Neural crest cell (in vitro differentiated cells): Measurements from ENCODE around the gene ZMYND10. TPM values are rescaled to one million over a fixed set of nuclear protein-coding genes. Genes with fewer than 3 reads are reported as not detected.
A peak's percentile ranks its signal among the peaks of the same experiment; 100 is the strongest.

Experiments
- DNase-seq: peaks from one replicate; pipeline ENCODE4 v3.0.0; 2021; ENCODE audit warnings: low read depth, mixed read lengths, low spot score
- H3K27ac Mint-ChIP-seq: one replicate; pipeline ENCODE4 v1.8.0; 2021; ENCODE audit warnings: mild to moderate bottlenecking, mixed read lengths; ENCODE audit not compliant: unreplicated experiment
- H3K27me3 Mint-ChIP-seq: 2 replicates; pipeline ENCODE4 v1.8.0; 2021; ENCODE audit warnings: low read depth, mild to moderate bottlenecking, mixed read lengths
- H3K36me3 Mint-ChIP-seq: 2 replicates; pipeline ENCODE4 v1.8.0; 2021; ENCODE audit warnings: low read depth, mild to moderate bottlenecking, mixed read lengths
- H3K4me1 Mint-ChIP-seq: 2 replicates; pipeline ENCODE4 v1.8.0; 2021; ENCODE audit warnings: mixed read lengths
- H3K4me3 Mint-ChIP-seq: one replicate; pipeline ENCODE4 v1.8.0; 2021; ENCODE audit warnings: mild to moderate bottlenecking, mixed read lengths
- H3K9me3 Mint-ChIP-seq: 2 replicates; pipeline ENCODE4 v1.8.0; 2021; ENCODE audit warnings: mixed read lengths
- total RNA-seq: library from RNA; stranded (reverse); gene quantifications from 2 replicates; pipeline ENCODE4 v1.2.1, GENCODE V29; 2021
- TF ChIP-seq, protein P1 (sequence below): fragments of 200-600 bp; sonication (generic); conservative IDR thresholded peaks from 2 replicates; pipeline ENCODE4 v1.5.0; 2021; ENCODE audit warnings: antibody characterized with exemption, mild to moderate bottlenecking

ZMYND10 gene
- total RNA-seq, 1 donor from 2014 or later, result 2.3 TPM

DNA sequence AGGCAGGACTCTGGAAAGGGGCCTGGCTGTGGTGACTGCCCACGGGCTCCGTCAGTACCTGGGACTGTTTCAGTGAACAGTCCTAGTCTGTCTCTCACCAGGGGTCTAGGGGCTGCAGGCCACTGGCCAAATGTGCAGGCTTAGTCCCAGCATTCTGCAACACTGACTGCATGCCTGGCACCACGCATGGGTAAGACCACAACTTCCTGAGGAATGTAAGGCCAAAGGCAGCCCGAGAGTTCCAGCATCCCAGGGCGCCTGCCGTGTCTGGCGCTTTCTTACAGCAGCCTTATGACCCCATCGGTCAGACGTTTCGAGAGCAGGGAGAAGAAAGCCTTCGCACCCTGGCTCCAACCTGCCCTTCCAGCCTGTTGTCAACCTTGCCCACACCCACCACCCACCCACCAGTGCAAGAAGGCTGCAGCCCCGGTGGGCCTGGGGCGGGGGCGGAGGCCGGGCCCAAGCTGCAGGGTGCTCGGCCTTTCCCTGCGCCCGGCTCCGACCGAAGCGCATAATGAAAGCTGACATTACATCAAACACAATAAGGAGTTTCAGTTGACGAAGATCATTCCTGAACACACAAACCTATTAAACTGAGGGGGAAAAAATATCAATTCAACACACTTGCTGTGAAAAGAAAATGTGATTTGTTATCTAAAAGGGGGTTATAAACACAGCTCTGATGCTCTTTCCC, 43.3 kb upstream of the ZMYND10 start:
- Mint-ChIP-seq H3K27ac (no peak overlapping the region), H3K4me3 (no peak overlapping the region)

DNA sequence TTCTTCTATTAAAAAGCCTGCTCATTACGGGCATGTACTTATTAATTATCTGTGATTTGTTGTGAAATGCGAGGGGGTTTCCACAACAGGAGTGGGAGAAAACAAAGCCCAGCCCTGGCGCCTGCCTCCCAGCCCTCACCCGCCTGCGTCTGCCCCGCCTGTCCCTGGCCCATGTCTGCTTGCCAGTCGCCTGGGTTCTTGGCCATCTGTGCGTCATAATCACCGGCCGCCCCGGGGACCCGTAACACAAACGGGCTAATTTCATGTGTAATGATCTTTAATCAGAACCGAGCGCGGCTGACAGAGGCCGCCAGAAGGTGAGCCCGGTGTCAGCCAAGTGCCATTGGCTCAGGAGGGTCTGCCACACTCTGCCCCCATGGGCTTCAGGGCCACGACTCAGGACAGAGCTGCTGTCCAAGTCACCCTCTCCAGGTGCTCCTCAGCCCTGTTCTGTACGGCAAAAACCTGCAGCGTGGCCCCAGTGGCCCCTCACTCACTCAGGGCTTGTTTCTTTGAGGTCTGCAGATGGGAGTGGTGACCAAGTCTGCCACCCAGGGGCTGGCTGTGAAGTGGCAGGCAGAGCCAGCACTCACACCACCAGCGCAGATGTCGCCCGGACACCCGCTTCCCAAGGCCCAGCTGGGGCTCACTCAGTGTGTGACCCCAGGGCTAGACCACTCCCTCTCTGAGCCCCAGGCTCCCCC, 42.6 kb upstream of the ZMYND10 start:
- Mint-ChIP-seq H3K9me3 (no peaks in the 10 kb centered on the region), H3K27me3 (no peaks in the 10 kb centered on the region), H3K4me3 (no peak overlapping the region), H3K36me3 (no peaks in the 10 kb centered on the region), H3K27ac (no peak overlapping the region), H3K4me1 (peaks cover 3% of the 10 kb centered on the region)
- TF ChIP-seq, protein P1, sequence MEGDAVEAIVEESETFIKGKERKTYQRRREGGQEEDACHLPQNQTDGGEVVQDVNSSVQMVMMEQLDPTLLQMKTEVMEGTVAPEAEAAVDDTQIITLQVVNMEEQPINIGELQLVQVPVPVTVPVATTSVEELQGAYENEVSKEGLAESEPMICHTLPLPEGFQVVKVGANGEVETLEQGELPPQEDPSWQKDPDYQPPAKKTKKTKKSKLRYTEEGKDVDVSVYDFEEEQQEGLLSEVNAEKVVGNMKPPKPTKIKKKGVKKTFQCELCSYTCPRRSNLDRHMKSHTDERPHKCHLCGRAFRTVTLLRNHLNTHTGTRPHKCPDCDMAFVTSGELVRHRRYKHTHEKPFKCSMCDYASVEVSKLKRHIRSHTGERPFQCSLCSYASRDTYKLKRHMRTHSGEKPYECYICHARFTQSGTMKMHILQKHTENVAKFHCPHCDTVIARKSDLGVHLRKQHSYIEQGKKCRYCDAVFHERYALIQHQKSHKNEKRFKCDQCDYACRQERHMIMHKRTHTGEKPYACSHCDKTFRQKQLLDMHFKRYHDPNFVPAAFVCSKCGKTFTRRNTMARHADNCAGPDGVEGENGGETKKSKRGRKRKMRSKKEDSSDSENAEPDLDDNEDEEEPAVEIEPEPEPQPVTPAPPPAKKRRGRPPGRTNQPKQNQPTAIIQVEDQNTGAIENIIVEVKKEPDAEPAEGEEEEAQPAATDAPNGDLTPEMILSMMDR, result peak; percentile 46
- DNase-seq, result no peak

More for the DNA sequence above, 43.3 kb upstream of the ZMYND10 start:
- no peak for DNase-seq
- TF ChIP-seq, protein P1, result no peak
- Mint-ChIP-seq H3K36me3 (no peaks in the 10 kb centered on the region), H3K4me1 (peaks cover 3% of the 10 kb centered on the region), H3K27me3 (no peaks in the 10 kb centered on the region), H3K9me3 (no peaks in the 10 kb centered on the region)

DNA sequence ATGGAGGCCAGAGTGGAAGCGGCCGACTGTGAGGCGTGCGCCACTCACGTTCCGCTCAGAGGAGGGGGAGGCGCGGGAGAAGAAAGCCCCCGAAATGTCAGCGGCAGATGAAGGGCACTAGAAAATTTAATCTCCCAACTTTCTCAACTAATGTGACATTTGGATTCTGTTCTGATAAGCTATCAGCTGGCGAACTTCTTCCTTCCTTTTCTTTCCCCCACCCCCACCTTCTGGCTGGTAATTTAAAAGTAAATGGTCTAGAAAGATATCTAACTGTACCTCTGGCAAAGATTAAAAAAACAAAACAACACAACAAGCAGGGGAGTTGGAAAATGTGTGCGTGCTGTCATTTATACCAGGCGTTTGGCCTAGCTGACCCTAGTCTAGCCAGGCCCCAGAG, 40.2 kb upstream of the ZMYND10 start:
- no peak overlapping the region for H3K4me3 Mint-ChIP-seq
- H3K27ac Mint-ChIP-seq, result no peak overlapping the region
- peaks cover 10% of the 10 kb centered on the region for H3K4me1 Mint-ChIP-seq
- H3K36me3 Mint-ChIP-seq, result no peaks in the 10 kb centered on the region
- H3K9me3 Mint-ChIP-seq, result no peaks in the 10 kb centered on the region
- no peaks in the 10 kb centered on the region for H3K27me3 Mint-ChIP-seq
- TF ChIP-seq, protein P1, result no peak
- no peak for DNase-seq

DNA sequence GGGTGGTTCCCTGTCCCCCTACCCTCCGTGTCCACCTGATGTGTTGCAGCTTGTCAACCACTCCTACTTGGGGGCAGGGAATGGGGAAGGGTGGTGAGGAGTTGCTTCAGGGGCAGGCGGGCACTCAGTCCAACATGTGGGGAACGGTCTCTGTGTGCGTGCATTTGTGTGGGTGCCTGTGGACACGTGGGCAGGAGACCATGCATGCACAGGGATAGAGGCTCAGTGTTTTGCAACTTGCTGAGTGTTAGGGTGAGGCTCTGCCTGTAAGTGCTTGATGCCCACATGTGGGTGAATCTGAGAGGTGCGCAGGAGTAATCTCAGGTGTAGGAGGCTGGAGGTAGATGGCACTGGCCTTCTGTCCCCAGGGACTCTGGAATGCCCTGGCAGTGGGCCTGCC, 38.2 kb upstream of the ZMYND10 start:
- TF ChIP-seq, protein P1, result no peak
- no peaks in the 10 kb centered on the region for H3K27me3 Mint-ChIP-seq
- no peak for DNase-seq
- no peaks in the 10 kb centered on the region for H3K9me3 Mint-ChIP-seq
- H3K4me3 Mint-ChIP-seq, result no peak overlapping the region
- H3K36me3 Mint-ChIP-seq, result no peaks in the 10 kb centered on the region
- H3K27ac Mint-ChIP-seq, result no peak overlapping the region
- H3K4me1 Mint-ChIP-seq, result peaks cover 10% of the 10 kb centered on the region

DNA sequence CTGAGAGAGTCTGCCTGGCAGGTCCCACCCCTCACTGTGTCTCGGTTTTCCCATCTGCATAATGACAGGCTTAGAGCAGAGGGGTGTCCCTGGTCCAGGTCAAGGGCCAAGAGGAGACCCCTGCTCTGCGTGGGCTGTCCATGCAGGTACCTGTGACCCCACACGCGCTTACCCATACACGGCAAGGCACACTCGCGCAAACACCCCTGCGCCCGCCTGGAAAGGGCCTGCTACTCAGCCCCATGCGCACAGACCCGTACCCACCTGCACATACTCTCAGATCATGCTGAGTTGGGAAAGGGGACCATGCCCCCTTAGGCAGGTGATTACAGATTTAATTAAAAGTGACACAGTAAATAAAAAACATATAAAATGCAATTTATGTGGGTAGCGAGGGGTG, 37.2 kb upstream of the ZMYND10 start:
- no peaks in the 10 kb centered on the region for H3K9me3 Mint-ChIP-seq
- H3K27ac Mint-ChIP-seq, result no peak overlapping the region
- no peak for DNase-seq
- no peak overlapping the region for H3K4me3 Mint-ChIP-seq
- TF ChIP-seq, protein P1, result no peak
- H3K36me3 Mint-ChIP-seq, result no peaks in the 10 kb centered on the region
- H3K4me1 Mint-ChIP-seq, result peaks cover 10% of the 10 kb centered on the region
- H3K27me3 Mint-ChIP-seq, result no peaks in the 10 kb centered on the region
